Osteocyte (in vitro differentiated cells): ENCODE measurements around the gene LRCH4. TPM values are rescaled to one million over a fixed set of nuclear protein-coding genes. Genes with fewer than 3 reads are reported as not detected.

ENCODE experiments used
- DNase-seq: peaks from one replicate; pipeline ENCODE4 v3.0.0; 2021; ENCODE audit warnings: mixed read lengths; ENCODE audit not compliant: unreplicated experiment; ENCODE audit errors: extremely low spot score
- H3K27ac Mint-ChIP-seq: one replicate; pipeline ENCODE4 v1.8.0; 2021; ENCODE audit warnings: mild to moderate bottlenecking, mixed read lengths; ENCODE audit not compliant: unreplicated experiment
- H3K27me3 Mint-ChIP-seq: one replicate; pipeline ENCODE4 v1.8.0; 2021; ENCODE audit warnings: mixed read lengths; ENCODE audit not compliant: unreplicated experiment
- H3K36me3 Mint-ChIP-seq: one replicate; pipeline ENCODE4 v1.8.0; 2021; ENCODE audit warnings: mixed read lengths; ENCODE audit not compliant: unreplicated experiment
- H3K4me1 Mint-ChIP-seq: one replicate; pipeline ENCODE4 v1.8.0; 2021; ENCODE audit warnings: mixed read lengths; ENCODE audit not compliant: unreplicated experiment
- H3K4me3 Mint-ChIP-seq: one replicate; pipeline ENCODE4 v1.8.0; 2021; ENCODE audit warnings: mild to moderate bottlenecking, moderate library complexity, mixed read lengths; ENCODE audit not compliant: unreplicated experiment
- H3K9me3 Mint-ChIP-seq: one replicate; pipeline ENCODE4 v1.8.0; 2021; ENCODE audit warnings: mixed read lengths; ENCODE audit not compliant: unreplicated experiment
- total RNA-seq: library from RNA; stranded (reverse); gene quantifications from 2 replicates; pipeline ENCODE4 v1.2.1, GENCODE V29; 2021
- TF ChIP-seq, protein P1 (sequence below): fragments of 200-600 bp; sonication (generic); IDR thresholded peaks from 2 replicates; pipeline ENCODE4 v1.5.0; 2021; ENCODE audit warnings: antibody characterized with exemption, mild to moderate bottlenecking, moderate library complexity

Gene LRCH4
- total RNA-seq, 1 donor from 2014 or later: 90.9 TPM

DNA sequence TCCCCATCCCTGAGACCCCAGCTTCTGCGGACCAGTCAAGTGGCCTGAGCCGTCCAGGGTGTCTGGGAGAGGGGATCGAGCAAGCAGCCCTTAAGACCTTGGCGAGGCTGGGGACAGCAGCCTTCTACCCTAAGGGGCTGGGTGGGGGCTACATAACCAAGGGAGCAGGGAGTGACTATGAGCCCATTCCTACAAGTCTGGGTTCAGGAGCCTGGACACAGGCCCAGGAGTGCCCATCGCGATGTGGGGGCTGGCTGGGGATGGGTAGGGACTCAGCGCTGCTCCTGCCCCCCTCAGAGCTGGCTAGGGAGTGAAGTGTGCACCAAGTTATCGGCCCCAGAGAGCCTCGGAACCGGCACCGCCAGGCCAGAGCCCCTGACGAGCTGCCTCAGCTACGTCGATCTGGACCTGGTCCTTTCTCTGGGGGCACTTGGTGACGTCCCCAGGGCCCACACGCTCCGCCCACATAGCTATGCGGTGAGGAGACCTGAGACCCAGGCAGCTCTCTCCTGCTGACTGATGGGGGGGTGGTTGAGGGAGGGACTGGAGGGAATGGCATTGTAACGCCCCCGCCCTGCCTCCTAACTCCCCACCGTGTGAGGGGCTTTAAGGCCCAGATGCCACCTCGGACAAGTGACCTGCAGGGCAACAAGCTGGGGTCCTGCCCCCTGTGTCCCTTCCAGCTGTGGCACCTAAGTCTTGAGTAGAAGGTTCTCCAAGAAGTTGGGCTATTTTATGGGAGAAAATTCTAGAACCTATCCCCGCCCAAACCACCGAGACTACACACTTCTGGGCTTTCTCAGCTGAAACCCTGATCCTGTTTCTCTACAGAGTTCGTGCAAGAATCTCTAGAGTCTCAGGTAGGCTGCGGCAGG, 14.7 kb downstream of the LRCH4 start:
- Mint-ChIP-seq H3K27ac (no peak overlapping the region), H3K27me3 (no peaks in the 10 kb centered on the region), H3K9me3 (no peaks in the 10 kb centered on the region), H3K36me3 (peaks cover 3% of the 10 kb centered on the region), H3K4me1 (peaks cover 17% of the 10 kb centered on the region), H3K4me3 (no peak overlapping the region)
- DNase-seq: no peak
- TF ChIP-seq, protein P1, sequence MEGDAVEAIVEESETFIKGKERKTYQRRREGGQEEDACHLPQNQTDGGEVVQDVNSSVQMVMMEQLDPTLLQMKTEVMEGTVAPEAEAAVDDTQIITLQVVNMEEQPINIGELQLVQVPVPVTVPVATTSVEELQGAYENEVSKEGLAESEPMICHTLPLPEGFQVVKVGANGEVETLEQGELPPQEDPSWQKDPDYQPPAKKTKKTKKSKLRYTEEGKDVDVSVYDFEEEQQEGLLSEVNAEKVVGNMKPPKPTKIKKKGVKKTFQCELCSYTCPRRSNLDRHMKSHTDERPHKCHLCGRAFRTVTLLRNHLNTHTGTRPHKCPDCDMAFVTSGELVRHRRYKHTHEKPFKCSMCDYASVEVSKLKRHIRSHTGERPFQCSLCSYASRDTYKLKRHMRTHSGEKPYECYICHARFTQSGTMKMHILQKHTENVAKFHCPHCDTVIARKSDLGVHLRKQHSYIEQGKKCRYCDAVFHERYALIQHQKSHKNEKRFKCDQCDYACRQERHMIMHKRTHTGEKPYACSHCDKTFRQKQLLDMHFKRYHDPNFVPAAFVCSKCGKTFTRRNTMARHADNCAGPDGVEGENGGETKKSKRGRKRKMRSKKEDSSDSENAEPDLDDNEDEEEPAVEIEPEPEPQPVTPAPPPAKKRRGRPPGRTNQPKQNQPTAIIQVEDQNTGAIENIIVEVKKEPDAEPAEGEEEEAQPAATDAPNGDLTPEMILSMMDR: no peak

DNA sequence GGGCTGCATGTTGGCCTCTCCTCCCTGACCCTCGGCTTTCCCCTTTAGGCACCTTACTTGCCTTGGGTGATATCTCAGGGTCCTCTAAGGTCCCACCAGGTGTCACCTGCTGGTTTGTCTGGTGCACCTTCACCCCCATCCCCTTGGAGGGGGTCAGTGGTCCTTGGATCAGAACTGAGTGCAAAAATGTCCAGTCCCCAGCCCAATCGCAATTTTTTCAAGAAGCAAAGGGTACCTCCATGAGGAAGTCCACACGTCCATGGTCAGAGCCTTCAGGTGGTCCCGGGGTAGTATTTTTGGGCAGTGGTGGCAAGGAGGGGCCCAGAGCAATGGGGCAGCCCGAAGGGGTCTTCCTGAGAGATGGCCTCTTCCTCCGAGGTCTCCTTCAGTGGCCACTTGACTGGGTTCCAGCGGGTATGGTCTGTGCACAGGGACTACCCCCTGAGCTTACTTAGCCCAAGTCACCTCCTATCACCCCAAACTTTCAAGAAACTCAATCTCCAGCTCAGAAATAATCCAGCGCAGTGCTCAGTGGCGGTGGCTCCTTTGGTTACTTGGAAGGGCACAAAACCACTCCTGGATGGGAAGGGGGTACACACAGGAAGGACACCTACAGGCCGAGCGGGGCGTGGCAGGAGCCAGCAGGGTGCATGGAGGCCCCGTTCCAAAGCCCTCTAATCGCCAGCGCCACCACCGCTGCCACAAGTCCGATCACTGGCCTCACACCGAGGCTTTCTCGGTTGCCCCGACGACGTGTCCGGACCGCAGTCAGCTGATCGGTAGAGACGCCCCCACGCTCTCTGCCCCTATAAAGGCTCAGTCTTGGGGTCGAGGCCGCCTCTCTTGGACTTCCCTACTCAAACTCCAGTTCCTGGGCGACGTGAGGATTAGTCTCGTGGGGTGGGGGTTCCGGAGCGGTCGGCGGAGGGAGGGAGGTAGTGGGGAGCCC, 16.8 kb downstream of the LRCH4 start:
- Mint-ChIP-seq H3K27ac (no peak overlapping the region), H3K9me3 (no peaks in the 10 kb centered on the region), H3K4me1 (peaks cover 17% of the 10 kb centered on the region), H3K27me3 (no peaks in the 10 kb centered on the region), H3K4me3 (no peak overlapping the region), H3K36me3 (no peaks in the 10 kb centered on the region)
- no peak for DNase-seq
- TF ChIP-seq, protein P1: peak; percentile 29

DNA sequence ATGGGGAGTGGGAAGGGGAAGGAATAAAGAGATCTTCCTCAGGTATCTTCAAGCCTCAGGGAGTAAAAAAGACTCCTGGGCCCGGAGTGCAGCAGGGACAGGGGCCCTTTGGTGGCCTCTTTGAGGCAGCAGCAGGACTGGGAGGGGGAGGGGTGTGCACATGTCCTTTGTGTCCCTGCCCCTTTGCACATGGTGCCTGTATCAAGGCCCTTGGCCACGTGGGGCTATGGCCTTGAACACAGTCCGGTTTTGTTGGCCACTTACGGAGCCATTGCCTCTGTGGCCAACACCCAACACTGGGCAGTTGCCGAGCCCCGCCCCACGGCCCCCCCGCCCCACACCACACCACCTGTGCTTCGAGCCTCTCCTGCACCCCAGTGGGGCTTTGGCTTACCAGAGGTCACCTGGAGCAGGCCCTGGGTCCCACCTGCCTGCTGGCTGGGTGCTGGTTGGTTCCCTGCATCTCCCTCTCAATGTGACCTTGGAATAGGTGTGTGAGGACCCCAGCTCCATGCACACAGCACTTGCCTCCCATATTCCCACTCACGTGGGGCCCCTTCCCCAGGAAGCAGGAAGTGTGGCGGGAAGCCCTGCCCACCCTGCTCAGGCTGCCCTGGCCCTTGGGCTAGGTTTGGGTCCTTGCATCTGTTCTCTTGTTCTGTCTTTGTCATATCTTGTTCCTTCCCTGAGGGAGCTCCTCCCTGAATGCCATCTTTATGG, 17.6 kb downstream of the LRCH4 start:
- no peaks in the 10 kb centered on the region for H3K9me3 Mint-ChIP-seq
- DNase-seq: no peak
- H3K4me3 Mint-ChIP-seq: no peak overlapping the region
- no peaks in the 10 kb centered on the region for H3K27me3 Mint-ChIP-seq
- H3K4me1 Mint-ChIP-seq: peaks cover 19% of the 10 kb centered on the region
- no peaks in the 10 kb centered on the region for H3K36me3 Mint-ChIP-seq
- no peak overlapping the region for H3K27ac Mint-ChIP-seq
- TF ChIP-seq, protein P1: no peak

DNA sequence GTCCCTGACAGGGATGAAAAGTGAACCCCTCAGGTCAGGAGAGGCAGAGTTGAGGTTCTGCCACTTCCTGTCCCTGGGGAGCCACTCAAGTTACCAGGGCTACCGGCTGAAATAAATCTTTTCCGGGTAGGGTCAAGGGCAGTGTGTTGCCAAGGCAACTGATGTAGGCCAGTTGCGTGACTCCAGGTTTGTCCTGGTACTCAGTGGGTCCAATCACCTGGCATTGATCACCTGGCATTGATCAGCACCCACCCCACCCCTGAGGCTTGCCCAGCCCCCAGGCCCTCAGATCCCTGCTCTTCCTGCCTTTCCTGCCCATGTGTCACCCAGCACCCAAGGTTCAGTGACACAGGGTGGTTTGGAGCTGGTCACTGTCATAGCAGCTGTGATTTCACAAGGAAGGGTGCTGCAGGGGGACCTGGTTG, 18.2 kb downstream of the LRCH4 start:
- TF ChIP-seq, protein P1: no peak
- peaks cover 19% of the 10 kb centered on the region for H3K4me1 Mint-ChIP-seq
- no peak for DNase-seq
- no peaks in the 10 kb centered on the region for H3K36me3 Mint-ChIP-seq
- no peaks in the 10 kb centered on the region for H3K27me3 Mint-ChIP-seq
- H3K4me3 Mint-ChIP-seq: no peak overlapping the region
- H3K27ac Mint-ChIP-seq: no peak overlapping the region
- H3K9me3 Mint-ChIP-seq: no peaks in the 10 kb centered on the region
